Dendritic cell treated with granulocyte-macrophage colony-stimulating factor and Interleukin-4, amounts not matched to agents 40 ng/mL and 50 ng/mL, for 4 days (primary cell): Measurements from ENCODE around the gene RRM2.
A peak's percentile ranks its signal among the peaks of the same experiment; 100 is the strongest.

Experiments used
- H3K27ac Mint-ChIP-seq: one replicate; pipeline ENCODE4 v1.8.0; 2022; ENCODE audit warnings: mild to moderate bottlenecking, mixed read lengths
- H3K27me3 Mint-ChIP-seq: one replicate; pipeline ENCODE4 v1.8.0; 2022; ENCODE audit warnings: mild to moderate bottlenecking, mixed read lengths
- H3K36me3 Mint-ChIP-seq: one replicate; pipeline ENCODE4 v1.8.0; 2022; ENCODE audit warnings: low read depth, mixed read lengths
- H3K4me1 Mint-ChIP-seq: one replicate; pipeline ENCODE4 v1.8.0; 2022; ENCODE audit warnings: low read depth, mixed read lengths
- H3K4me3 Mint-ChIP-seq: one replicate; pipeline ENCODE4 v1.8.0; 2022; ENCODE audit warnings: mild to moderate bottlenecking, moderate library complexity, mixed read lengths
- H3K9me3 Mint-ChIP-seq: one replicate; pipeline ENCODE4 v1.8.0; 2022; ENCODE audit warnings: mixed read lengths
- intact Hi-C: fragments of 100-400 bp; cut with micrococcal nuclease; formaldehyde crosslinking; loops from one replicate; pipeline ENCODE4 v1.15.0; 2022

RRM2 gene

DNA sequence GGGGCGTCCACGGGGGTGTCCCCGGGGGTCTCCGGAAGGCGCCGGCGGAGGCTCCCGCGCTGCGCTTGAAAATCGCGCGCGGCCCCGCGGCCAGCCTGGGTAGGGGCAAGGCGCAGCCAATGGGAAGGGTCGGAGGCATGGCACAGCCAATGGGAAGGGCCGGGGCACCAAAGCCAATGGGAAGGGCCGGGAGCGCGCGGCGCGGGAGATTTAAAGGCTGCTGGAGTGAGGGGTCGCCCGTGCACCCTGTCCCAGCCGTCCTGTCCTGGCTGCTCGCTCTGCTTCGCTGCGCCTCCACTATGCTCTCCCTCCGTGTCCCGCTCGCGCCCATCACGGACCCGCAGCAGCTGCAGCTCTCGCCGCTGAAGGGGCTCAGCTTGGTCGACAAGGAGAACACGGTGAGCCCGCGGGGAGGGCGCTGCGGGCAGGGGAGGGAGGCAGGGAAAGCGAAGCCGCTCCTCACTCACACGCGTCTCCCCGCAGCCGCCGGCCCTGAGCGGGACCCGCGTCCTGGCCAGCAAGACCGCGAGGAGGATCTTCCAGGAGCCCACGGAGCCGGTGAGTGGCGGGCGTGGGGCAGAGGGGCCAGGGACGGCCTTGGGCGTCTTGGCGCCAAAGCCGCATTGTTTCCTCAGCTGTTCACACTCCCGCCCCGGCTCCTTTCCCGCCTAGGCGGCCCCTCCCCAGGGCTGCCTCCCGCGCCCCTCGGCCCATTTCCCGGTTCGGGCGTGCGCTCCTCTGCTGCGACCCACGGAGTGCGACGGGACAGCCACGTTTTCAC lies at the start of gene RRM2:
RRM2 (plus strand) TSS at position 240 of the 781 bp plus-strand sequence; CDS start at position 300, 60 bp downstream.
- Mint-ChIP-seq H3K27me3 (peaks cover 8% of the 10 kb centered on the region), H3K36me3 (peaks cover 6% of the 10 kb centered on the region), H3K9me3 (no peaks in the 10 kb centered on the region), H3K4me1 (peaks cover 46% of the 10 kb centered on the region), H3K27ac (no peak within 1 kb of the TSS), H3K4me3 (peak within 1 kb of the TSS; percentile 79)
- intact Hi-C loops, result loop anchor here (1.0 to 10.0 kb wide), 3 partner anchors 163 to 692 kb away; partner anchors contain the start of gene PDIA6

GRCh38 chr2:10073706-10074105 lies 48.8 kb upstream of the RRM2 start:
- H3K4me3 Mint-ChIP-seq, result no peak overlapping the region
- peaks cover 7% of the 10 kb centered on the region for H3K4me1 Mint-ChIP-seq
- H3K36me3 Mint-ChIP-seq, result no peaks in the 10 kb centered on the region
- no peak overlapping the region for H3K27ac Mint-ChIP-seq
- intact Hi-C loops, result loop anchor here (2.0 to 10.0 kb wide), 2 partner anchors 23 to 591 kb away; no protein-coding TSS in a partner anchor
- no peaks in the 10 kb centered on the region for H3K9me3 Mint-ChIP-seq
- H3K27me3 Mint-ChIP-seq, result peaks cover 70% of the 10 kb centered on the region

DNA sequence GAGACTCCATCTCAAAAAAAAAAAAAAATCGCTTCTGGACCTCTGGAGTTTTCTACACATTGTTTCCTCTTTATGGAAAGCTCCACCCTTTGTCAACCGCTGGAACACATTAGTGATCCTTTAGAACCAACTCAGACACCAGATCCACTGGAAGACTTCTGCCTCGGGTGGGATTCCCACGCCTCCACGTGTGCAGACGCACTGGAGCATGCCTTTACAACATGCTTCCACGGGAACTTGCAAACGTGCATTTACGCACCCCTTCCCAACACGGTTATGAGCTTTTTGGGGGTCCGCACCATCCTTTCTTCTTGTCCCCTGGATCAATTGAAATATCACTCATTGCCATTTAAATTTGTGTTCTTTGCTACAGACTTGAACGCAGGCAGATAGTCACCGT lies 47.4 kb upstream of the RRM2 start:
- H3K9me3 Mint-ChIP-seq, result no peaks in the 10 kb centered on the region
- no peaks in the 10 kb centered on the region for H3K36me3 Mint-ChIP-seq
- intact Hi-C loops, result loop anchor here (10.0 kb wide), 1 partner anchor 590 kb away; no protein-coding TSS in a partner anchor
- no peak overlapping the region for H3K4me3 Mint-ChIP-seq
- peaks cover 11% of the 10 kb centered on the region for H3K4me1 Mint-ChIP-seq
- peaks cover 78% of the 10 kb centered on the region for H3K27me3 Mint-ChIP-seq
- no peak overlapping the region for H3K27ac Mint-ChIP-seq

GRCh38 chr2:10075571-10076209 lies 46.8 kb upstream of the RRM2 start:
- Mint-ChIP-seq H3K27ac (no peak overlapping the region), H3K4me1 (peaks cover 13% of the 10 kb centered on the region), H3K4me3 (no peak overlapping the region), H3K27me3 (peaks cover 81% of the 10 kb centered on the region), H3K9me3 (no peaks in the 10 kb centered on the region), H3K36me3 (no peaks in the 10 kb centered on the region)
- intact Hi-C loops, result loop anchor here (10.0 kb wide), 1 partner anchor 589 kb away; no protein-coding TSS in a partner anchor

GRCh38 chr2:10076511-10076910 lies 46.0 kb upstream of the RRM2 start:
- H3K27me3 Mint-ChIP-seq, result peaks cover 82% of the 10 kb centered on the region
- H3K36me3 Mint-ChIP-seq, result no peaks in the 10 kb centered on the region
- intact Hi-C loops, result loop anchor here (10.0 kb wide), 1 partner anchor 588 kb away; no protein-coding TSS in a partner anchor
- no peak overlapping the region for H3K27ac Mint-ChIP-seq
- no peak overlapping the region for H3K4me3 Mint-ChIP-seq
- H3K9me3 Mint-ChIP-seq, result no peaks in the 10 kb centered on the region
- peaks cover 16% of the 10 kb centered on the region for H3K4me1 Mint-ChIP-seq

GRCh38 chr2:10076988-10077527 lies 45.5 kb upstream of the RRM2 start:
- Mint-ChIP-seq H3K4me1 (peaks cover 16% of the 10 kb centered on the region), H3K27ac (no peak overlapping the region), H3K27me3 (peaks cover 86% of the 10 kb centered on the region), H3K9me3 (no peaks in the 10 kb centered on the region), H3K4me3 (no peak overlapping the region), H3K36me3 (no peaks in the 10 kb centered on the region)
- intact Hi-C loops, result loop anchor here (10.0 kb wide), 1 partner anchor 588 kb away; no protein-coding TSS in a partner anchor

DNA sequence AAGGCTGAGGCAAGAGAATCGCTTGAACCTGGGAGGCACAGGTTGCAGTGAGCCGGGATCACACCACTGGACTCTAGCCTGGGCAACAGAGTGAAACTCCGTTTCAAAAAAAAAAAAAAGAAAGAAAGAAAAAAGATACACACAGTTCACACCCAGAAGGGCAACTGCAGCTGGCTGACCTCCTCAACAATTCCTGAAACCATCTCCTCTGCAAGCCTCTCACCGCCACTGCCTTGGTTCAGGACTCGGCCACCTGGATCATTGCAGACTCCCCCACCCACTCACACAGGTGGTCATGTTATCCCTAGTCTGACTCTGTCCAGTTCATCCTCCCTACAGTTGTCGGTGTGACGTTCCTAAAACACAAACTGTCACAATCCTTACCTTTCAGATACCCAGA lies 44.5 kb upstream of the RRM2 start:
- Mint-ChIP-seq H3K27ac (no peak overlapping the region), H3K36me3 (no peaks in the 10 kb centered on the region), H3K4me1 (peaks cover 10% of the 10 kb centered on the region), H3K9me3 (no peaks in the 10 kb centered on the region), H3K4me3 (no peak overlapping the region), H3K27me3 (peaks cover 89% of the 10 kb centered on the region)
- intact Hi-C loops, result loop anchor here (10.0 kb wide), 1 partner anchor 587 kb away; no protein-coding TSS in a partner anchor

GRCh38 chr2:10078704-10079265 lies 43.8 kb upstream of the RRM2 start:
- peaks cover 89% of the 10 kb centered on the region for H3K27me3 Mint-ChIP-seq
- no peaks in the 10 kb centered on the region for H3K36me3 Mint-ChIP-seq
- H3K27ac Mint-ChIP-seq, result no peak overlapping the region
- intact Hi-C loops, result loop anchor here (10.0 kb wide), 1 partner anchor 586 kb away; no protein-coding TSS in a partner anchor
- peak overlapping the region; percentile 55 for H3K4me3 Mint-ChIP-seq
- no peaks in the 10 kb centered on the region for H3K9me3 Mint-ChIP-seq
- peaks cover 10% of the 10 kb centered on the region for H3K4me1 Mint-ChIP-seq

DNA sequence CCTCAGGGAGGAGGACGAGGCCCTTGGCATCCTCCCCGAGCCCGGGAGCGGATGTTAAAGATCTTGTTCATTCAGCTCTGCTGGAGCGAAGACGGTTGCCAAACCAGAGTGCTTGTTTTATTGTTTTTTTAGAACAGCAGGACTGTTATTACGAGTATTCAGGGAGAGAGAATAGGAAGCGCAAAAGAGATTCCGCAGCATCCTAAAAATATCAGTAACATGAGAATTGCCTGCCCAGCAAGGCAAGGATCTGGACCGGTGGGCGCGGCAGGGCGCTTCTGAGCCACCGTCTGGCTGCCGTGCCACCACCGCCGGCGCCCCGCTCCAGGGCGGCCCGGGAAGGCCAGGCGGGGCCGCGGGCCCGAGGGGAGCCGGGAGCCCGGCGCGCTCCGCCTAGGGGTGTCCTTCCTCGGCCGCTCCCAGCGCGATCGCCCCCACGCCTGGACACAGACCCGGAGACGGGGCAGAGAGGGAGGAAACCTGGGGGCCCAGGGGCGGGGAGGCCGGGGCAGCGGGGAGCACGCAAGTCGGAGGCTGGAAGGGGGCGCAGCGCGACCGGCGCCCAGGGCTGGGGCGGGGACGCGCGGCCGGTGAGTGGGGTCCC lies 43.2 kb upstream of the RRM2 start:
- Mint-ChIP-seq H3K27ac (no peak overlapping the region), H3K27me3 (peaks cover 88% of the 10 kb centered on the region), H3K4me1 (peaks cover 10% of the 10 kb centered on the region), H3K36me3 (no peaks in the 10 kb centered on the region), H3K9me3 (no peaks in the 10 kb centered on the region), H3K4me3 (peak overlapping the region; percentile 55)
- intact Hi-C loops, result loop anchor here (10.0 kb wide), 1 partner anchor 585 kb away; no protein-coding TSS in a partner anchor

- Mint-ChIP-seq H3K4me3 (peak within 1 kb of the TSS; percentile 55), H3K4me1 (peaks cover 10% of the 10 kb centered on the region), H3K9me3 (no peaks in the 10 kb centered on the region), H3K27me3 (peaks cover 87% of the 10 kb centered on the region), H3K27ac (no peak within 1 kb of the TSS), H3K36me3 (no peaks in the 10 kb centered on the region)
- intact Hi-C loops, result loop anchor here (10.0 kb wide), 1 partner anchor 585 kb away; no protein-coding TSS in a partner anchor
These were observed 42.5 kb upstream of the RRM2 start, which contains the start of gene CYS1 for GRCh38 chr2:10079870-10080535. Gene CYS1, minus strand, starts transcription at chr2:10080411. Its CDS starts 188 bp downstream, at chr2:10080223.

GRCh38 chr2:10080536-10081304 lies 41.8 kb upstream of the RRM2 start:
- no peaks in the 10 kb centered on the region for H3K9me3 Mint-ChIP-seq
- no peak overlapping the region for H3K27ac Mint-ChIP-seq
- H3K36me3 Mint-ChIP-seq, result no peaks in the 10 kb centered on the region
- H3K4me1 Mint-ChIP-seq, result peaks cover 10% of the 10 kb centered on the region
- intact Hi-C loops, result no loop called here
- no peak overlapping the region for H3K4me3 Mint-ChIP-seq
- peaks cover 87% of the 10 kb centered on the region for H3K27me3 Mint-ChIP-seq

GRCh38 chr2:10083046-10083445 lies 39.5 kb upstream of the RRM2 start:
- Mint-ChIP-seq H3K4me1 (peaks cover 10% of the 10 kb centered on the region), H3K27me3 (peaks cover 86% of the 10 kb centered on the region), H3K27ac (no peak overlapping the region), H3K4me3 (no peak overlapping the region), H3K36me3 (no peaks in the 10 kb centered on the region), H3K9me3 (no peaks in the 10 kb centered on the region)
- intact Hi-C loops, result no loop called here
